H1 (cell line): Measurements from ENCODE around the gene VN1R5.

ENCODE experiments used
- BRCA1 ChIP-seq: IDR thresholded peaks from 2 replicates; pipeline ENCODE4 v1.6.1; 2012; ENCODE audit warnings: low read depth, low read length, improper control_type of control experiment
- CBX8 ChIP-seq: fragments of 300-800, 300-1000 bp; sonication (generic); IDR thresholded peaks from 2 replicates; pipeline ENCODE4 v1.7.1; 2016; ENCODE audit warnings: low read depth, low read length, borderline replicate concordance
- CTCF ChIP-seq, 3 experiments: IDR thresholded peaks; 1 replicate in 2 of 3; 2 replicates in 1 of 3; pipeline versions ENCODE4 v1.5.1 to v1.6.1; 2011; ENCODE audit warnings: low read length in 3 of 3, mild to moderate bottlenecking in 3 of 3, inconsistent platforms in 2 of 3, low read depth in 1 of 3, moderate library complexity in 1 of 3; ENCODE audit not compliant: insufficient read depth in 1 of 3; ENCODE audit errors: control extremely low read depth in 1 of 3
- YY1 ChIP-seq: IDR thresholded peaks from 2 replicates; pipeline ENCODE4 v1.6.1; 2011; ENCODE audit warnings: low read depth, mild to moderate bottlenecking, low read length

- TF ChIP-seq CBX8: no peak
- no peak for TF ChIP-seq CTCF (IDR thresholded peaks at IDR 0.05; ENCODE audit: control extremely low read depth in 1 of 3, insufficient read depth in 1 of 3, low read depth in 1 of 3, low read length in 3 of 3)
- no peak for TF ChIP-seq YY1
- no peak for TF ChIP-seq BRCA1
These were observed 18.9 kb downstream of the VN1R5 start for GRCh38 chr1:247274605-247275256.
